IMR-90 (cell line): ENCODE results near the gene LPIN1. TPM values are rescaled to one million over a fixed set of nuclear protein-coding genes. Genes with fewer than 3 reads are reported as not detected.

Experiments used
- ATAC-seq: fragments of 200-7000 bp; cut with Tn5 transposase; 2 replicates; pipeline ENCODE4 v1.9.1; 2020; ENCODE audit warnings: low read depth, mild to moderate bottlenecking, moderate library complexity
- BruUV-seq: library from RNA; stranded (reverse); fragments of 400-500 nt; replicated peaks from 2 replicates; lab custom pipeline; 2021; lab: Mats Ljungman, UMichigan
- CTCF ChIA-PET: fragments of 300-600 bp; formaldehyde crosslinking; extraction: SDS; loops from one replicate; lab custom pipeline; 2021; ENCODE audit warnings: antibody characterized with exemption; lab: Yijun Ruan, JAX
- POLR2A ChIA-PET: fragments of 300-600 bp; sonication (Branson Sonifier 250); formaldehyde crosslinking; loops from one replicate; lab custom pipeline; 2022; ENCODE audit warnings: antibody characterized with exemption; ENCODE audit not compliant: unreplicated experiment; lab: Charles Lee
- DNase-seq: peaks from one replicate; pipeline ENCODE4 v3.0.0; 2013
- H2AFZ ChIP-seq: replicated peaks from 2 replicates; pipeline ENCODE3; 2013; ENCODE audit warnings: low read length, mild to moderate bottlenecking; ENCODE audit not compliant: poor library complexity
- H2AK5ac ChIP-seq: 2 replicates; pipeline ENCODE4 v1.6.1; 2013; ENCODE audit warnings: low read depth, low read length, inconsistent platforms
- H2AK9ac ChIP-seq: replicated peaks from 2 replicates; pipeline ENCODE3; 2013; ENCODE audit warnings: mild to moderate bottlenecking, low read depth, low read length, moderate library complexity; ENCODE audit not compliant: poor library complexity
- H2BK120ac ChIP-seq: 2 replicates; pipeline ENCODE4 v1.6.1; 2013; ENCODE audit warnings: low read depth, low read length, inconsistent platforms
- H2BK15ac ChIP-seq: 3 replicates; pipeline ENCODE4 v1.6.1; 2013; ENCODE audit warnings: low read depth, low read length, inconsistent platforms
- H2BK20ac ChIP-seq: 2 replicates; pipeline ENCODE4 v1.6.1; 2013; ENCODE audit warnings: low read depth, mild to moderate bottlenecking, inconsistent platforms, low read length, moderate library complexity
- H2BK5ac ChIP-seq: 2 replicates; pipeline ENCODE4 v1.6.1; 2013; ENCODE audit warnings: mild to moderate bottlenecking, low read depth, low read length, inconsistent platforms; ENCODE audit not compliant: poor library complexity, severe bottlenecking
- H3K14ac ChIP-seq: replicated peaks from 2 replicates; pipeline ENCODE4 v1.6.1; 2013; ENCODE audit warnings: low read depth, low read length, inconsistent platforms
- H3K18ac ChIP-seq: 2 replicates; pipeline ENCODE4 v1.6.1; 2013; ENCODE audit warnings: low read depth, low read length, control low read depth
- H3K23ac ChIP-seq: 2 replicates; pipeline ENCODE4 v1.6.1; 2013; ENCODE audit warnings: low read depth, low read length, inconsistent platforms
- H3K27ac ChIP-seq: 2 replicates; pipeline ENCODE4 v1.5.1; 2013; ENCODE audit warnings: mild to moderate bottlenecking, control low read depth, low read length; ENCODE audit not compliant: insufficient read depth
- H3K27me3 ChIP-seq: 2 replicates; pipeline ENCODE4 v1.6.1; 2013; ENCODE audit warnings: low read length; ENCODE audit not compliant: control insufficient read depth, insufficient read depth
- H3K36me3 ChIP-seq: 2 replicates; pipeline ENCODE4 v1.6.1; 2013; ENCODE audit warnings: low read length, mixed read lengths; ENCODE audit not compliant: control insufficient read depth, insufficient read depth
- H3K4ac ChIP-seq: 2 replicates; pipeline ENCODE4 v1.6.1; 2013; ENCODE audit warnings: low read depth, low read length, inconsistent platforms
- H3K4me1 ChIP-seq: 2 replicates; pipeline ENCODE4 v1.6.1; 2013; ENCODE audit warnings: low read length, mixed read lengths; ENCODE audit not compliant: control insufficient read depth, insufficient read depth
- H3K4me2 ChIP-seq: 2 replicates; pipeline ENCODE4 v1.6.1; 2013; ENCODE audit warnings: low read depth, mild to moderate bottlenecking, control low read depth, low read length, moderate library complexity
- H3K4me3 ChIP-seq: 2 replicates; pipeline ENCODE4 v1.5.1; 2013; ENCODE audit warnings: low read depth, mild to moderate bottlenecking, control low read depth, low read length, moderate library complexity; ENCODE audit not compliant: insufficient read depth
- H3K56ac ChIP-seq: 2 replicates; pipeline ENCODE4 v1.6.1; 2013; ENCODE audit warnings: low read length, inconsistent platforms; ENCODE audit not compliant: insufficient read depth; ENCODE audit errors: extremely low read depth
- H3K79me1 ChIP-seq, 2 experiments: 2 replicates each; pipeline ENCODE4 v1.6.1; 2013; ENCODE audit warnings: low read length in 2 of 2, inconsistent platforms in 1 of 2, low read depth in 1 of 2
- H3K9ac ChIP-seq: 2 replicates; pipeline ENCODE4 v1.6.1; 2013; ENCODE audit warnings: low read depth, low read length, control low read depth
- H3K9me1 ChIP-seq: 2 replicates; pipeline ENCODE4 v1.6.1; 2013; ENCODE audit warnings: low read length, inconsistent platforms; ENCODE audit not compliant: insufficient read depth
- H3K9me3 ChIP-seq: 2 replicates; pipeline ENCODE4 v1.6.1; 2013; ENCODE audit warnings: low read length; ENCODE audit not compliant: control insufficient read depth, insufficient read depth
- H4K20me1 ChIP-seq: 2 replicates; pipeline ENCODE4 v1.6.1; 2013; ENCODE audit warnings: low read length, inconsistent platforms; ENCODE audit not compliant: insufficient read depth
- H4K5ac ChIP-seq: 2 replicates; pipeline ENCODE4 v1.6.1; 2013; ENCODE audit warnings: mild to moderate bottlenecking, low read depth, low read length, control low read depth
- H4K8ac ChIP-seq, 2 experiments: 2 replicates each; pipeline ENCODE4 v1.6.1; 2013; ENCODE audit warnings: low read depth in 2 of 2, low read length in 2 of 2, control low read depth in 1 of 2, inconsistent platforms in 1 of 2
- H4K91ac ChIP-seq: 2 replicates; pipeline ENCODE4 v1.6.1; 2013; ENCODE audit warnings: low read depth, low read length, inconsistent platforms; ENCODE audit not compliant: insufficient read depth
- BHLHE40 ChIP-seq: fragments of 150-350 bp; IDR thresholded peaks from 2 replicates; pipeline ENCODE4 v1.6.1; 2016; ENCODE audit warnings: mild to moderate bottlenecking, low read depth, low read length
- CEBPB ChIP-seq: IDR thresholded peaks from 2 replicates; pipeline ENCODE4 v1.6.1; 2012; ENCODE audit warnings: low read depth, low read length, improper control_type of control experiment
- CHD1 ChIP-seq: IDR thresholded peaks from 2 replicates; pipeline ENCODE4 v1.6.1; 2012; ENCODE audit warnings: low read depth, low read length, improper control_type of control experiment
- FOS ChIP-seq: fragments of 150-350 bp; IDR thresholded peaks from 2 replicates; pipeline ENCODE4 v1.6.1; 2016; ENCODE audit warnings: low read depth, low read length
- MAFK ChIP-seq: IDR thresholded peaks from 2 replicates; pipeline ENCODE4 v1.6.1; 2012; ENCODE audit warnings: low read depth, low read length, improper control_type of control experiment
- MAZ ChIP-seq: IDR thresholded peaks from 2 replicates; pipeline ENCODE4 v1.6.1; 2012; ENCODE audit warnings: low read depth, mild to moderate bottlenecking, low read length, improper control_type of control experiment, moderate library complexity, borderline replicate concordance
- MXI1 ChIP-seq: IDR thresholded peaks from 2 replicates; pipeline ENCODE4 v1.6.1; 2012; ENCODE audit warnings: low read depth, mild to moderate bottlenecking, low read length, moderate library complexity, borderline replicate concordance
- NFE2L2 ChIP-seq: fragments of 150-350 bp; IDR thresholded peaks from 2 replicates; pipeline ENCODE4 v1.6.1; 2016; ENCODE audit warnings: low read depth, mild to moderate bottlenecking, low read length
- POLR2A ChIP-seq: IDR thresholded peaks from 2 replicates; pipeline ENCODE4 v1.6.1; 2012; ENCODE audit warnings: mild to moderate bottlenecking, low read depth, low read length
- RAD21 ChIP-seq: IDR thresholded peaks from 2 replicates; pipeline ENCODE4 v1.6.1; 2012; ENCODE audit warnings: low read length, improper control_type of control experiment
- RCOR1 ChIP-seq: IDR thresholded peaks from 2 replicates; pipeline ENCODE4 v1.6.1; 2012; ENCODE audit warnings: mild to moderate bottlenecking, low read length, improper control_type of control experiment; ENCODE audit not compliant: insufficient replicate concordance
- SMC3 ChIP-seq: fragments of 150-350 bp; IDR thresholded peaks from 2 replicates; pipeline ENCODE4 v1.6.1; 2016; ENCODE audit warnings: low read depth, mild to moderate bottlenecking, antibody characterized with exemption, low read length, moderate library complexity
- WGBS, 2 experiments: methylation state at CpG; one replicate each; pipeline versions ENCODE4 v1.1.5 to v1.1.7; 2013; ENCODE audit warnings: missing lambda C conversion rate in 2 of 2; ENCODE audit not compliant: insufficient read length in 1 of 2; ENCODE audit errors: extremely low coverage in 2 of 2; 5-methylcytosine and 5-hydroxymethylcytosine counted together
- dilution Hi-C: fragments of 300-500 bp; cut with HindIII; formaldehyde crosslinking; loops from one replicate; pipeline ENCODE4 v1.14.3; 2018; ENCODE audit warnings: low sequenced_read_pairs; ENCODE audit not compliant: unreplicated experiment
- in situ Hi-C: fragments of 300-500 bp; cut with MboI; formaldehyde crosslinking; loops from 3 replicates; pipeline ENCODE4 v1.14.3; 2019; ENCODE audit warnings: low sequenced_read_pairs, inconsistent platforms, mixed read lengths
- intact Hi-C: fragments of 100-400 bp; cut with micrococcal nuclease; formaldehyde crosslinking; loops from 2 replicates; pipeline ENCODE4 v1.10.0; 2022
- polyA plus RNA-seq, 3 experiments: library from polyadenylated mRNA; depleted of rRNA; stranded (reverse); fragments of >200 nt; gene quantifications; 2 replicates each; pipeline ENCODE4 v1.2.3, GENCODE V29; 2012; ENCODE audit warnings: low replicate concordance in 1 of 3
- total RNA-seq: library from RNA; depleted of rRNA; stranded (reverse); fragments of >200 nt; gene quantifications from 2 replicates; pipeline ENCODE4 v1.2.3, GENCODE V29; 2012
- TF ChIP-seq, protein P1 (sequence below): fragments of 150-350 bp; IDR thresholded peaks from 2 replicates; pipeline ENCODE4 v1.6.1; 2017; ENCODE audit warnings: mild to moderate bottlenecking, antibody characterized with exemption, low read length, low read depth
- TF ChIP-seq, protein P2 (sequence below): conservative IDR thresholded peaks from 2 replicates; pipeline ENCODE4 v1.5.1; 2012; ENCODE audit warnings: mild to moderate bottlenecking, low read depth, low read length, improper control_type of control experiment
- TF ChIP-seq, protein P3 (sequence below): fragments of 150-350 bp; IDR thresholded peaks from 2 replicates; pipeline ENCODE4 v1.6.1; 2016; ENCODE audit warnings: low read depth, mild to moderate bottlenecking, low read length, moderate library complexity, borderline replicate concordance

Gene LPIN1
- total and polyA plus RNA-seq, 2 of the 4 experiments (the other 2 are of a cell fraction) = 21.3 to 25.1 TPM

DNA sequence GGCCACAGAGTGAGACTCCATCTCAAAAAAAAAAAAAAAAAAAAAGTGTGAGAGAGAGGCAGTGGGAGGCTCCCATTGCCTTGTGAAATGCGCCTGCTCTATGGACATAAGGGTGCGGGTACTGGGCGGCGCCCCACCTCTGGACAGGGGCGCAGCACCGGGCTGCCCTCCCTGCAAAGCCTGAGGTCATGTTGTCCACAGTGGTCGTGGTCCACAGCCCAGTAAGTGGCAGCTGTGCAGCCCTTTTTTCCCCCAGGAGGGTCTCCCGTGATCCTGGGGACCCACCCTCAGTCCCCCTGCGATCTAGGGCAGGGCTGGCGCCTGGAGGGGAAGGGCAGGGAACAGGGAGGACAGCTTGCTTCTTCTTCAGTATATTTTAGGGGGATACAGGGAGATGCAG is 37.8 kb downstream of the LPIN1 start:
- H3K9me3 ChIP-seq = no peaks in the 10 kb centered on the region
- H2AFZ ChIP-seq = no peak overlapping the region
- no peak overlapping the region for H4K91ac ChIP-seq
- no peak overlapping the region for H3K4ac ChIP-seq
- no peak for ATAC-seq
- no peak overlapping the region for H3K9ac ChIP-seq
- no peaks in the 10 kb centered on the region for H3K27me3 ChIP-seq
- H2BK15ac ChIP-seq = no peak overlapping the region
- H3K79me1 ChIP-seq = peaks cover 0 to 6% of the 10 kb centered on the region in 2 experiments; a peak in 1 of 4 replicates
- DNase-seq = no peak
- H3K18ac ChIP-seq = no peak overlapping the region
- H2BK120ac ChIP-seq = no peak overlapping the region
- peaks cover 4% of the 10 kb centered on the region for H3K9me1 ChIP-seq
- BruUV-seq = no TSS peak
- no peak overlapping the region for H3K4me3 ChIP-seq
- H3K27ac ChIP-seq = no peak overlapping the region
- H3K23ac ChIP-seq = no peak overlapping the region
- POLR2A ChIA-PET = no interaction called here
- no peak overlapping the region for H2BK5ac ChIP-seq
- intact Hi-C loops = no loop called here
- no CpG with 5 or more reads among the region's 10 CpGs for WGBS, 2 experiments
- H2AK5ac ChIP-seq = no peak overlapping the region
- no peak overlapping the region for H3K56ac ChIP-seq
- CTCF ChIA-PET = interaction anchor here (0.7 to 1.6 kb wide), 9 partner anchors 10 to 1217 kb away, joined by 3 to 7 read pairs (median 3); no protein-coding TSS in a partner anchor
- no peak overlapping the region for H2AK9ac ChIP-seq
- no peak overlapping the region for H2BK20ac ChIP-seq
- H4K8ac ChIP-seq = no peak overlapping the region
- H3K4me2 ChIP-seq = no peak overlapping the region
- peaks cover 51% of the 10 kb centered on the region for H3K36me3 ChIP-seq
- H4K5ac ChIP-seq = no peak overlapping the region
- dilution Hi-C loops = no loop called here
- in situ Hi-C loops = loop anchor here (5.0 kb wide), 1 partner anchor 92 kb away; no protein-coding TSS in a partner anchor
- TF ChIP-seq RCOR1 (no peak), CEBPB (no peak), CHD1 (no peak), MAZ (no peak), BHLHE40 (no peak), MAFK (no peak), MXI1 (no peak), POLR2A (no peak), FOS (no peak), RAD21 (no peak), SMC3 (no peak), NFE2L2 (no peak)
- TF ChIP-seq, protein P1, sequence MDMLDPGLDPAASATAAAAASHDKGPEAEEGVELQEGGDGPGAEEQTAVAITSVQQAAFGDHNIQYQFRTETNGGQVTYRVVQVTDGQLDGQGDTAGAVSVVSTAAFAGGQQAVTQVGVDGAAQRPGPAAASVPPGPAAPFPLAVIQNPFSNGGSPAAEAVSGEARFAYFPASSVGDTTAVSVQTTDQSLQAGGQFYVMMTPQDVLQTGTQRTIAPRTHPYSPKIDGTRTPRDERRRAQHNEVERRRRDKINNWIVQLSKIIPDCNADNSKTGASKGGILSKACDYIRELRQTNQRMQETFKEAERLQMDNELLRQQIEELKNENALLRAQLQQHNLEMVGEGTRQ = no peak
- TF ChIP-seq, protein P2, sequence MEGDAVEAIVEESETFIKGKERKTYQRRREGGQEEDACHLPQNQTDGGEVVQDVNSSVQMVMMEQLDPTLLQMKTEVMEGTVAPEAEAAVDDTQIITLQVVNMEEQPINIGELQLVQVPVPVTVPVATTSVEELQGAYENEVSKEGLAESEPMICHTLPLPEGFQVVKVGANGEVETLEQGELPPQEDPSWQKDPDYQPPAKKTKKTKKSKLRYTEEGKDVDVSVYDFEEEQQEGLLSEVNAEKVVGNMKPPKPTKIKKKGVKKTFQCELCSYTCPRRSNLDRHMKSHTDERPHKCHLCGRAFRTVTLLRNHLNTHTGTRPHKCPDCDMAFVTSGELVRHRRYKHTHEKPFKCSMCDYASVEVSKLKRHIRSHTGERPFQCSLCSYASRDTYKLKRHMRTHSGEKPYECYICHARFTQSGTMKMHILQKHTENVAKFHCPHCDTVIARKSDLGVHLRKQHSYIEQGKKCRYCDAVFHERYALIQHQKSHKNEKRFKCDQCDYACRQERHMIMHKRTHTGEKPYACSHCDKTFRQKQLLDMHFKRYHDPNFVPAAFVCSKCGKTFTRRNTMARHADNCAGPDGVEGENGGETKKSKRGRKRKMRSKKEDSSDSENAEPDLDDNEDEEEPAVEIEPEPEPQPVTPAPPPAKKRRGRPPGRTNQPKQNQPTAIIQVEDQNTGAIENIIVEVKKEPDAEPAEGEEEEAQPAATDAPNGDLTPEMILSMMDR = no peak
- TF ChIP-seq, protein P3, sequence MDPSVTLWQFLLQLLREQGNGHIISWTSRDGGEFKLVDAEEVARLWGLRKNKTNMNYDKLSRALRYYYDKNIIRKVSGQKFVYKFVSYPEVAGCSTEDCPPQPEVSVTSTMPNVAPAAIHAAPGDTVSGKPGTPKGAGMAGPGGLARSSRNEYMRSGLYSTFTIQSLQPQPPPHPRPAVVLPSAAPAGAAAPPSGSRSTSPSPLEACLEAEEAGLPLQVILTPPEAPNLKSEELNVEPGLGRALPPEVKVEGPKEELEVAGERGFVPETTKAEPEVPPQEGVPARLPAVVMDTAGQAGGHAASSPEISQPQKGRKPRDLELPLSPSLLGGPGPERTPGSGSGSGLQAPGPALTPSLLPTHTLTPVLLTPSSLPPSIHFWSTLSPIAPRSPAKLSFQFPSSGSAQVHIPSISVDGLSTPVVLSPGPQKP = no peak
- no peaks in the 10 kb centered on the region for H3K4me1 ChIP-seq
- H4K20me1 ChIP-seq = no peaks in the 10 kb centered on the region
- H3K14ac ChIP-seq = no peak overlapping the region
